ENCODE measurements around the gene LRRC7. TPM values are rescaled to one million over a fixed set of nuclear protein-coding genes. Genes with fewer than 3 reads are reported as not detected.
"Not testable (repeated sequence)": the region's sequence is repeated elsewhere in the genome, so short reads cannot be mapped to it uniquely, and the experiment has no call there.

The LRRC7 gene
- total RNA-seq, 1 donor from 2014 or later: 0.94 TPM

- peaks cover 24% of the 10 kb centered on the region for H3K9me3 Mint-ChIP-seq (ENCODE audit: unreplicated experiment)
- no peak overlapping the region for H3K27ac Mint-ChIP-seq (ENCODE audit: unreplicated experiment)
- no peaks in the 10 kb centered on the region for H3K36me3 Mint-ChIP-seq (ENCODE audit: unreplicated experiment)
- TF ChIP-seq, protein P1, sequence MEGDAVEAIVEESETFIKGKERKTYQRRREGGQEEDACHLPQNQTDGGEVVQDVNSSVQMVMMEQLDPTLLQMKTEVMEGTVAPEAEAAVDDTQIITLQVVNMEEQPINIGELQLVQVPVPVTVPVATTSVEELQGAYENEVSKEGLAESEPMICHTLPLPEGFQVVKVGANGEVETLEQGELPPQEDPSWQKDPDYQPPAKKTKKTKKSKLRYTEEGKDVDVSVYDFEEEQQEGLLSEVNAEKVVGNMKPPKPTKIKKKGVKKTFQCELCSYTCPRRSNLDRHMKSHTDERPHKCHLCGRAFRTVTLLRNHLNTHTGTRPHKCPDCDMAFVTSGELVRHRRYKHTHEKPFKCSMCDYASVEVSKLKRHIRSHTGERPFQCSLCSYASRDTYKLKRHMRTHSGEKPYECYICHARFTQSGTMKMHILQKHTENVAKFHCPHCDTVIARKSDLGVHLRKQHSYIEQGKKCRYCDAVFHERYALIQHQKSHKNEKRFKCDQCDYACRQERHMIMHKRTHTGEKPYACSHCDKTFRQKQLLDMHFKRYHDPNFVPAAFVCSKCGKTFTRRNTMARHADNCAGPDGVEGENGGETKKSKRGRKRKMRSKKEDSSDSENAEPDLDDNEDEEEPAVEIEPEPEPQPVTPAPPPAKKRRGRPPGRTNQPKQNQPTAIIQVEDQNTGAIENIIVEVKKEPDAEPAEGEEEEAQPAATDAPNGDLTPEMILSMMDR (IDR thresholded peaks at IDR 0.05): no peak
- no peak for DNase-seq (ENCODE audit: extremely low spot score, unreplicated experiment)
- H3K27me3 Mint-ChIP-seq (ENCODE audit: unreplicated experiment): peaks cover 3% of the 10 kb centered on the region
- H3K4me1 Mint-ChIP-seq (ENCODE audit: unreplicated experiment): peaks cover 7% of the 10 kb centered on the region
- no peak overlapping the region for H3K4me3 Mint-ChIP-seq (ENCODE audit: unreplicated experiment)
These were observed 380.1 kb downstream of the LRRC7 start for GRCh38 chr1:69947837-69948236.

DNA sequence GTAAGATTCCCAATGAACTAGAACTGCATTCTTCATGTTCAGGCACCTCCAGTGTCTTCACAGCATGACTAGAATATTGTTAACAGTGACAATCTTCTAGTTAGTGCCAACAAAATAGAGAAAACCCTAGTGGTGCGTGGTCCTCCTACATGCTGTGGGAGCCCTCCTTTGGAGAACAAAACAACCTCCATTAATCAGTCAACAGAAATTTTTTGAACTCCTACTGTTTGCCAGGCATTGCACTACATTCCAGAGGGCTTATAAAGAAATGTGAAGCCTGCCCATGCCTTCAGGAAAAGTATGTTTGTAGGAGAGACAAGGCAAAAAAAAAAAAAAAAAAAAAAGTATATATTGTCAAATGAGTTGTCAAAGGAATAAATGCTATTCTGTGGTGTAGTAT lies 385.0 kb downstream of the LRRC7 start:
- no peak overlapping the region for H3K4me3 Mint-ChIP-seq (ENCODE audit: unreplicated experiment)
- H3K36me3 Mint-ChIP-seq (ENCODE audit: unreplicated experiment): no peaks in the 10 kb centered on the region
- no peak overlapping the region for H3K27ac Mint-ChIP-seq (ENCODE audit: unreplicated experiment)
- H3K27me3 Mint-ChIP-seq (ENCODE audit: unreplicated experiment): no peaks in the 10 kb centered on the region
- peaks cover 16% of the 10 kb centered on the region for H3K4me1 Mint-ChIP-seq (ENCODE audit: unreplicated experiment)
- H3K9me3 Mint-ChIP-seq (ENCODE audit: unreplicated experiment): no peaks in the 10 kb centered on the region
- TF ChIP-seq, protein P1 (IDR thresholded peaks at IDR 0.05): no peak
- DNase-seq (ENCODE audit: extremely low spot score, unreplicated experiment): no peak

DNA sequence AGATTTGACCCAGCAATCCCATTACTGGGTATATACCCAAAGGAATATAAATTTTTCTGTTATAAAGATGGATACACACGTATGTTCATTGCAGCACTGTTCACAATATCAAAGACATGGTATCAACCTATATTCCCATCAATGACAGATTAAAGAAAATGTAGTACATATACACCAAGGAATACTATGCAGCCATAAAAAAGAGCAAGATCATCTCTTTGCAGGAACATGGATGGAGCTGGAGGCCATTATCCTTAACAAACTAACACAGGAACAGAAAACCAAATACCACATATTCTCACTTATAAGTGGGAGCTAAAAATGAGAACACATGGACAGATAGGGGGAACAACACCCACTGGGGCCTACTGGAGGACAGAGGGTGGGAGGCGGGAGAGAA lies 394.7 kb downstream of the LRRC7 start:
- H3K4me1 Mint-ChIP-seq (ENCODE audit: unreplicated experiment); H3K36me3 Mint-ChIP-seq (ENCODE audit: unreplicated experiment); H3K9me3 Mint-ChIP-seq (ENCODE audit: unreplicated experiment); DNase-seq (ENCODE audit: extremely low spot score, unreplicated experiment); H3K4me3 Mint-ChIP-seq (ENCODE audit: unreplicated experiment); H3K27me3 Mint-ChIP-seq (ENCODE audit: unreplicated experiment); H3K27ac Mint-ChIP-seq (ENCODE audit: unreplicated experiment): not testable (repeated sequence)

DNA sequence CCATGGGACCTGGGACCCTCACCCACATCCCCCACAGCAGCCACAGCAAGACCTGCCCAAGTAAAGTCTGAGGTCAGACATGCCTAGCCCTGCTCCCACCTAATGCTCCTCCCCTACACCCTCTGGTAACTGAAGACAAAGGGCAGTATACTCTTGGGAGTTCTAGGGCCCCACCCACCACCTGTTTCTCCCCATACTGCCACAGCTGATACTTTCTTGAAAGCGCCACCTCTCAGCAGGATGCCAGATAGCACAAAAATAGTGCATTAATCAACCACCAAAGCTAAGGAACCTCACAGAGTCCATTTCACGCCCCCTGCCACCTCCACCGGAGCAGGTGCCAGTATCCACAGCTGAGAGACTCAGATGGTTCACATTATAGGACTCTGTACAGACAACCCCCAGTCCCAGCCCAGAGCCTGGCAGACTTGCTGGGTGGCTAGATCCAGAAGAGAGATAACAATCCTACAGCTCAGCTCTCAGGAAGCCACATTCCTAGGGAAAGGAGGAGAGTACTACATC lies 399.6 kb downstream of the LRRC7 start:
- Mint-ChIP-seq H3K36me3 (ENCODE audit: unreplicated experiment) (peaks cover 2% of the 10 kb centered on the region), H3K27ac (ENCODE audit: unreplicated experiment) (no peak overlapping the region), H3K4me3 (ENCODE audit: unreplicated experiment) (no peak overlapping the region), H3K27me3 (ENCODE audit: unreplicated experiment) (no peaks in the 10 kb centered on the region), H3K9me3 (ENCODE audit: unreplicated experiment) (peaks cover 30% of the 10 kb centered on the region), H3K4me1 (ENCODE audit: unreplicated experiment) (no peaks in the 10 kb centered on the region)
- no peak for DNase-seq (ENCODE audit: extremely low spot score, unreplicated experiment)
- TF ChIP-seq, protein P1 (IDR thresholded peaks at IDR 0.05): no peak

DNA sequence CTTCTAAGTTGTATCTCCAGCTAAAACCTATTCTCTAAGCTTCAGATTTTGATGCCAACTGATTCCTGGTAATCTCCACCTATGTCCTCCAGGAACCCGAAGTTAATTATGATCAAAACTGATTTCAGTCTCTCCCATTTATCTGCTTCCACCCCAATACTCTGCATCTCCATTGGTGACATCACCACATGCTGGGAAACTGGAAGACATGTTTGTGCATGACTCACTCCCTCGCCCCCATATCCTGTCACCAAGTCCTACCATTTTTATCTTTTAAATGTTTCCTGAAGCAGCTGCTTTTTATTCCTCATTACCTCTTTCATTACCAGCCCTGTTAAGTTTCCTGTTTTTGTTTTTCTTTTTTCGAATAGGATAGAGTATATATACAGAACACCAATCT lies 409.2 kb downstream of the LRRC7 start:
- peaks cover 6% of the 10 kb centered on the region for H3K9me3 Mint-ChIP-seq (ENCODE audit: unreplicated experiment)
- H3K36me3 Mint-ChIP-seq (ENCODE audit: unreplicated experiment): no peaks in the 10 kb centered on the region
- no peak overlapping the region for H3K4me3 Mint-ChIP-seq (ENCODE audit: unreplicated experiment)
- H3K4me1 Mint-ChIP-seq (ENCODE audit: unreplicated experiment): peaks cover 4% of the 10 kb centered on the region
- no peak for DNase-seq (ENCODE audit: extremely low spot score, unreplicated experiment)
- no peaks in the 10 kb centered on the region for H3K27me3 Mint-ChIP-seq (ENCODE audit: unreplicated experiment)
- H3K27ac Mint-ChIP-seq (ENCODE audit: unreplicated experiment): no peak overlapping the region
- TF ChIP-seq, protein P1 (IDR thresholded peaks at IDR 0.05): no peak

GRCh38 chr1:69982992-69983391 lies 415.3 kb downstream of the LRRC7 start:
- DNase-seq (ENCODE audit: extremely low spot score, unreplicated experiment): no peak
- peaks cover 14% of the 10 kb centered on the region for H3K4me1 Mint-ChIP-seq (ENCODE audit: unreplicated experiment)
- H3K27ac Mint-ChIP-seq (ENCODE audit: unreplicated experiment): peak overlapping the region; percentile 32
- no peaks in the 10 kb centered on the region for H3K27me3 Mint-ChIP-seq (ENCODE audit: unreplicated experiment)
- H3K4me3 Mint-ChIP-seq (ENCODE audit: unreplicated experiment): no peak overlapping the region
- H3K9me3 Mint-ChIP-seq (ENCODE audit: unreplicated experiment): no peaks in the 10 kb centered on the region
- no peaks in the 10 kb centered on the region for H3K36me3 Mint-ChIP-seq (ENCODE audit: unreplicated experiment)
- TF ChIP-seq, protein P1 (IDR thresholded peaks at IDR 0.05): no peak
